ENCODE measurements around the gene THSD4.
"Not testable (repeated sequence)": the region's sequence is repeated elsewhere in the genome, so short reads cannot be mapped to it uniquely, and the experiment has no call there.

THSD4 gene

GRCh38 chr15:71250936-71251583, 135.8 kb downstream of the THSD4 start:
- in situ Hi-C loops (cut with MboI; ENCODE audit: low sequenced_read_pairs): no loop called here

- in situ Hi-C loops (cut with MboI; ENCODE audit: low sequenced_read_pairs): no loop called here
Measured at GRCh38 chr15:71251584-71252043, 136.3 kb downstream of the THSD4 start.

DNA sequence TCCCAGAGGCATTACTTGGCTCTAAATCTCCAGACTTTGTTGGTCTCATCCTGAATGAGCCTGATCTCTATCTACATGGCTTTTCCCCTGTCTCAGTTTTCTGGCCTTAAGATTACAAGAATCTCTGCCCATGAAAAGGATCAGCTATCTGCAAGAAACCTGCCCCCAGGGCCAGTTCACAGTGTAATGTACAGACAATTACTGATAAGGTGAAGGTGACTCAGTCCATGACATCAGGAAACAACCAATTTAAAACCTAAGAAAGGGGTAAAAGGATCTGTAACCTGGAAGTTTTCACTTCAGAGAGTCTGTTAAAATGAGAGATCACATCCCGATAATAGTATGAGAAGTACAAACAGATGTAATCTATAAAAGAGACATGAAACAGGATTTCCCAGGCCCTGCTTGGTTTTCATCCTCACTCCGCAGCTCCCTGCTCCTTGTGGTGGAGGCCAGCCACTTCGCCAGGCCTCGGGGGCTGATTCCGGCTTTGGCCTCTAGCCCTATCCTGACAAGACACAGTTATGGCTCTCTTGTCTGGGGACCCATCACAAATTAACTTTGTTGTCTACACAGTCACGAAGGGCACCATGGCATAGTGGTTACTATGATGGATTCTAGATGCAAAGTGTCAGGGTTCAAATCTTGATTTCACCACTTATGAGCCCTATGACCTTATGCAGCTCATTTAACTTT, 136.9 kb downstream of the THSD4 start:
- in situ Hi-C loops (cut with MboI; ENCODE audit: low sequenced_read_pairs): no loop called here

DNA sequence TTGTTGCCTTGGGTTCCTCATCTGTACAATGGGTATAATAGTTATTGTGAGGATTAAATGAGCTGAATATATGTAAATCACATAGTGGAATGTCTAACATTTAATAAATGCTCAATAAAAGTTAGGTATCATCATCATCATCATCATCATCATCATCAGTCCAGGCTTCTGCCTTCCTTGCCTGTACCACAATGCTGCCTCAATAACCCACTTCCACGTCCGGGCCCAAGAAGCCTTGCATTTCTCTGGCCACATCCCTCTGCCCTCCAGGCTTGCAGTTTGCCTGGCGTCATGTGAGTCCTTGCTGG, 137.4 kb downstream of the THSD4 start:
- in situ Hi-C loops (cut with MboI; ENCODE audit: low sequenced_read_pairs): no loop called here

DNA sequence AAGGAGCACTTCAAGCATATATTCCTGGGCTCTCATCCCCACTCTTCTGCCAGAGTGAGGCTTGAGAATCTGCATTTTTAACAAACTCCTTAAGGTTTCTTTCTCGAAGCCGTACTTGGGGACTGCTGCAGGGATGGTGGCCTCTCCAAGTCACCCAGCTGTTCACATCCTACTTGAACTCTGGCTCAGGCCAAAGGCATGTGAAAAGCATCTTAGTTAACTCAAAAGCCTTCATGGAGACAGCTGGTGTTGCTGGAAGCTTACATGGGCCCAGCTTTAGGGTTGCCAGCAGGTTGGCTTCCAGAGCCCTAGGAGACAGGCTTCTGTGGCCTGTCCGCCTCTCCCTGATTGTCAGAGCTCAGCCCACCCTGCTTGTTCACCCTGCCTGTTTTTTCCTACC, 139.2 kb downstream of the THSD4 start:
- in situ Hi-C loops (cut with MboI; ENCODE audit: low sequenced_read_pairs): no loop called here

DNA sequence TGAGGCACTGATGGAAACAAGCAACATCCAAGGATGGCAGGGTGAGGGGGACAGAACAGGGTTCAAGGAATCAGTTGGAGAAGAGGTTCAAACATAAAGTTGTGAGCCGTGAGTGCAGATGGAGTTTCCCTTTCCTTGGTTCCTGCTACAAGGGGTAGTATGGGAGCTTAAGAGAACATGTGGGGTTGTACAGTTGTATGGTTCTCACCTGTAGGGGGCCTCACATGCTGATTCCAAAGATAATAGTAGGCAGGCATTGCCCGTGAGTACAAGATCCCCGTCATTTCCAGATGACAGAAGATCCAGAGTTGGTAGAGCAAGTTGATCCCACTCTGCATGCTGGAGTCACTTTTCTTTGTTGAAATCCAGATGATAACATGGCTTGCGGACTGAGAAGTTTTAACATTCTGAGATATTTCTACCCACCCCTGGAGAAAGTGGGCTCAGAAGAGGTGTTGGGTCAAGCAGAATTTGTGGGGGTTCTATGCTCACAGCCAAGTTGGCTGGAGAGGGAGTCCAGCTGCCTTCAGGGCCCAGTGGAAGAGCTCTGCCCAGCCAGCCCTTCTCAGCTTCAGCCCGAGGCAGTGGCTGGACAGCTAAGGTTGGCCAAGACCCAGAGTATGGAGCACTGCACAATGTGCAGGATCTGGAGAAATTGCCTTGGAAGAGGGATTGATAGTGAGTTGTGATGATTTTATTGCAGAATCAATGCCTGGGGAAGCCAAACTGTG, 141.8 kb downstream of the THSD4 start:
- in situ Hi-C loops (cut with MboI; ENCODE audit: low sequenced_read_pairs): no loop called here

DNA sequence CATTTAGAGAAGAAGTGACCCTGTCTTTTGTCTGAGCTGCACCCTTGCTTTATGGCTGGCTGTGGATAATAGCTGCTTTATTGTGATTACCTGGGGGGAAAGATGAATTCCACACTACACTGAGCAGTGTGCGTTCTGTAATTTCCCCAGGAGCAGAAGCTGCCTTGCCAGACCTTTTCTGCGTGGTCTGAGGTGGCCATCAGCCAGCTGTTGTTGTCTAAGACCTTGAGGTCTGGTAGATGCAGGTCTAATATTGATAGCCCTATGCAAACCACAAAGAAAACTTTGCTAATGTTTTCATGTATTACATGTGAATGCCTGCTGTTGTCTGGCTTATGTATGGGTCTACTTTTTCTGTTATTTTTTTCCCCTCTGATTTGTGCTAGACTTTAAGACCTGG, 144.6 kb downstream of the THSD4 start:
- in situ Hi-C loops (cut with MboI; ENCODE audit: low sequenced_read_pairs): no loop called here

DNA sequence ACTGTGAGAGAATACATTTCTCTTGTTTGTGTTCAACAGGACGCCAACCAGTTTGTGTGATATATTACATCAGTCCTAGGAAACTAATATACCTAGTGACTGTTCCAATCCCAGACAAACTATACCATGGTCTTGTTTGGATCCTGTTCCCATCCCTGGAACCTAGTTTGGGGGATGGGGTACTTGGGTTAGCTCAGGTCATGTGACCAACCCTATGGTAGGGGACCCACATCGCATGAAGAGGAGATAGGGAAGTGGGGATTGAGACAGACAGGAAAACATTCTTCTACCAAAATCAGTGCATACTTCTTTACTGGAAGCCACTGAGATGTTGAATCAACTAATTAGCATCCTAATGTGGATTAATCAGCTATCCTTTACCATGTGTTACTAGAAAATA, 146.1 kb downstream of the THSD4 start:
- in situ Hi-C loops (cut with MboI; ENCODE audit: low sequenced_read_pairs): no loop called here

DNA sequence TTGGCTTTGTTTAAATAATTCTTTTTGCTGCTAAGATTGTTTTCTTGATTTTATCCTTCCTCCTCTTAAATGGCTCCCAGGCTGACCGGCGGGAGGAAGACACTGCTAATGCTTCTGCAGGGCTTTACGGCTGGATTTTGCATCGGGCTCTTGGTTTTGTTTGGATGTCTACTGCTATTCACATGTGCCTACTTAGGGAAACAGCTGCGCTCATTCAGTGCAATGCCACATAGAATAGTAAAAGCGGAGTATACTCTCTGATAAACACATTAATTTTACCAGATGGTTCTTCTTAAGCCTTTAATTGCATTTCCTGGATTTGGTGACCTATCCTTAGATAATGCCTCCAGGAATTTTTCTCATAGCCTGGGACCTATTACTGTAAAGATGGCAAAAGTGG, 146.6 kb downstream of the THSD4 start:
- in situ Hi-C loops (cut with MboI; ENCODE audit: low sequenced_read_pairs): no loop called here

GRCh38 chr15:71262599-71262998, 147.3 kb downstream of the THSD4 start:
- in situ Hi-C loops (cut with MboI; ENCODE audit: low sequenced_read_pairs): no loop called here

DNA sequence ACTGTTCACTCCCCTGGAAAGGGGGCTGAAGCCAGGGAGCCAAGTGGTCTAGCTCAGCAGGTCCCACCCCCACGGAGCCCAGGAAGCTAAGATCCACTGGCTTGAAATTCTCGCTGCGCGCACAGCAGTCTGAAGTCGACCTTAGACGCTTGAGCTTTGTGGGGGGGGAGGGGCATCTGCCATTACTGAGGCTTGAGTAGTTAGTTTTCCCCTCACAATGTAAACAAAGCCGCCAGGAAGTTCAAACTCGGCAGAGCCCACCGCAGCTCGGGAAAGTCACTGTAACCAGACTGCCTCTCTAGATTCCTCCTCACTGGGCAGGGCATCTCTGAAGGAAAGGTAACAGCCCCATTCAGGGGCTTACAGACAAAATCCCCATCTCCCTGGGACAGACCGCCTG, 150.3 kb downstream of the THSD4 start:
- in situ Hi-C loops (cut with MboI; ENCODE audit: low sequenced_read_pairs): not testable (repeated sequence)

GRCh38 chr15:71271327-71271726, 156.1 kb downstream of the THSD4 start:
- in situ Hi-C loops (cut with MboI; ENCODE audit: low sequenced_read_pairs): no loop called here

DNA sequence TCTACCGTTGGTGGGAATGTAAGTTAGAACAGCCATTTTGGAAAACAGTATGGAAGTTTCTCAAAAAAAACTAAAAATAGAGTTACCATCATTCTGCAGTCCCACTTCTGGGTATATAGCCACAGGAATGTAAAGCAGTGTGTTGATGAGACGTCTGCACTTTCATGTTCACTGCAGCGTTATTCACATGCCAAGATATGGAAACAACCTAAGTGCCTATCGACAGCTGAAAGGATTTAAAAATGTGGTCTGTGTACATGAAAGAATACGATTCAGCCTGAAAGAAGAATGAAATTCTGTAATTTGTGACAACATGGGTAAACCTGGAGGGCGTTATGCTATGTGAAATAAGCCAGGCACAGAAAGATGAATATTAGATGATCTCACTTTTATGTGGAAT, 157.7 kb downstream of the THSD4 start:
- in situ Hi-C loops (cut with MboI; ENCODE audit: low sequenced_read_pairs): no loop called here

- in situ Hi-C loops (cut with MboI; ENCODE audit: low sequenced_read_pairs): no loop called here
Measured at GRCh38 chr15:71273731-71274447, 158.6 kb downstream of the THSD4 start.

DNA sequence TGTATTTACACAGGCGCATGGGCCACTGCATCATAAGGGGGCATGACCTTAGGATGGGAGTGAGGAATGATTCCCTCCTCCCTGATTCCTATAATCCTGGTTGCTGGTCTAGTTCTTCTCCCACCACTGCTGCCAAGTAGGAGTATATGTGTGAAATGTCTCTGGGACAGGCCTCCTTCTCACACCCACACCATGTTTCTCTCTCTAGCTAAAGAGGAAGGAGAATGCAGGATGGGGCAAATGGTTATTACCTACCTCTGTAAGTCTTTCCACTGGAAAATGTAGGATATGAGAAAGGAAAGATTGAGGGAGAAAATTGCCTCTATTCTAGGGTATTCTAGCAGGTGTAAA, 159.2 kb downstream of the THSD4 start:
- in situ Hi-C loops (cut with MboI; ENCODE audit: low sequenced_read_pairs): no loop called here

DNA sequence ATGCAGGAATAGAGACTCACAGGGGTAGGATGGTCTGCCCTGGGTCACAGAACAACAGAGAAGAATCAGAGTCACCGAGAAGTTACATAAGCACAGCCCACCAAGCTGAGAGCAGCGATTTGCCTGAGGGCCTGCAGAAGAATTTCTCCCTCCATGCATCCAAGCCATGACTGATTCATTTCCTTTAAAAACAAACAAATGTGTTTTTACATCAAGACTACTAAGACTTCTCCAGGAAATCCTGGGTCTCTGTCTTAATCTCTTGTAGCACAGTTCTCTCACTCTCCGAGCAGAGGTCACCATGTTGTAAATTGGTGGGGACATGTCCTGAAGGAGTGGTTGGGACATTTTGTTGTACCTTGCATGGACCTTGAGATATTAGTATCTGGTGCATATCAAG, 159.8 kb downstream of the THSD4 start:
- in situ Hi-C loops (cut with MboI; ENCODE audit: low sequenced_read_pairs): no loop called here

GRCh38 chr15:71275566-71276335, 160.5 kb downstream of the THSD4 start:
- in situ Hi-C loops (cut with MboI; ENCODE audit: low sequenced_read_pairs): no loop called here

DNA sequence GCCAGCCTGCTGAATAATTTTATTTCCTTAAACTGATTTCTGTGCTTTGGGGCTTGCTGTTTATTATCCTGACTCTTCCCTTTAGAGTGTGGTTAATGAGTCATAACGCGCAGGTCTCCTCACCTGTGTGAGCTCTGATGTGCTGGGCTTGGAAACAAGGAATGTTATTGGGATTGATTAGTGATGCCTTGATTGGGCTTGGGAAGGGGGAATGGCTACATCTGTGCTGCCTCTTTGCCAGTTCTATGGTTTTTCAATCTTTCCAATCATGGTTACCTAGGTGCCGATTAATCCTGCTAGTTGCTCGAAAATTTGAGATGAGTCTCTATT, 161.0 kb downstream of the THSD4 start:
- in situ Hi-C loops (cut with MboI; ENCODE audit: low sequenced_read_pairs): no loop called here

GRCh38 chr15:71278989-71279756, 163.9 kb downstream of the THSD4 start:
- in situ Hi-C loops (cut with MboI; ENCODE audit: low sequenced_read_pairs): no loop called here

DNA sequence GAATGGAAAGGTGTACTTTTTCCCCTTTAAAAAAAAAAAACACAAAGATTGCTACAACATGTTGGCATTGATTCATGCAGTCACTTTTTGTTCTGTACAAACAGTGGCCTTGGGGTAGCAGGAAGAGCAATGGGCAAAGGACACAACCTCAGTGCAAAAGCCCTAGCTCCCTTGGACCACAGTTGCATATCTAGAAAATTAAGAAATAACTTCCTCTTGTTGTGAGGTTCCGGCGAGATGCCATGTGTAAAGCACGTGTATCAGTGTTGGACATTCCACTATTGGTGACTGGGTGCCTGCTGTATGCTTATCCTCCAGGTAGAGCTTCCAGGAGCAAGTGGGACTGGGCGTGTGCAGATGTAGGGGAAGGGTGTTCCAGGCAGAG, 164.5 kb downstream of the THSD4 start:
- in situ Hi-C loops (cut with MboI; ENCODE audit: low sequenced_read_pairs): no loop called here
